Transverse colon (tissue), 3 donors: Measurements from ENCODE around the gene VAPA.

ENCODE experiments used
- EP300 ChIP-seq: sonication (generic); formaldehyde crosslinking; IDR thresholded peaks from one replicate; pipeline ENCODE4 v1.6.1; 2017; ENCODE audit warnings: antibody characterized with exemption, low read depth
- POLR2A ChIP-seq: fragments of 450-650 bp; IDR thresholded peaks from one replicate; pipeline ENCODE4 v1.6.1; 2016; ENCODE audit warnings: antibody characterized with exemption, mild to moderate bottlenecking, moderate library complexity
- TF ChIP-seq, protein P1 (sequence below), 5 experiments: fragments of 200-600 bp in 3 of 5; fragments of 450-650 bp in 2 of 5; sonication (generic) in 3 of 5; IDR thresholded peaks; 1 replicate in 2 of 5; 2 replicates in 3 of 5; pipeline ENCODE4 v1.5.1; 2016 to 2017; ENCODE audit warnings: antibody characterized with exemption in 5 of 5, inconsistent platforms in 3 of 5, mild to moderate bottlenecking in 2 of 5, moderate library complexity in 1 of 5

DNA sequence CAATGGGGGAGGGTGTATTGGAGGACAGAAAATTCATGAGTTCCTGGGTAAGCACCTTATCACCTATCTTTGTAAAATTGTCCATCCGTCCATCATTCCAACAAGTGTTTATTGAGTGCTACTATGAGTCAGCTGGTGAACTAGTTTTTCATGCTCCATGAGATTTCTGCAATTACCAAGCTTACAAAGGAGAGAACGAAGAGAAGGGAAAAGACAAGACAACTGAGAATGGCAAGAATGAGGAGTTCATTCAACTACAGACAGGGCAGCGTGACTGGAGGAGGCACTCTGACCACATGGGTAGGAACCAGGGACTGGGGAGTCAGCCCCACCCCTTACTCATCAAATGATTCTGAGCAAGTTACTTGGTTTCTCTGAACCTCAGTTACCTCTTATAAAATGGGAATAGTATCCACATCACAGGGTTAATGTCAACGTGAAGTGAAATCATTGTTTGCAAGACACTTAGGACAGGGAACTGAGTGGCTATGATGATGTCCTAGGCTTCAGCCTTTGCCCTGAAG is 46.7 kb upstream of the VAPA start:
- TF ChIP-seq, protein P1, sequence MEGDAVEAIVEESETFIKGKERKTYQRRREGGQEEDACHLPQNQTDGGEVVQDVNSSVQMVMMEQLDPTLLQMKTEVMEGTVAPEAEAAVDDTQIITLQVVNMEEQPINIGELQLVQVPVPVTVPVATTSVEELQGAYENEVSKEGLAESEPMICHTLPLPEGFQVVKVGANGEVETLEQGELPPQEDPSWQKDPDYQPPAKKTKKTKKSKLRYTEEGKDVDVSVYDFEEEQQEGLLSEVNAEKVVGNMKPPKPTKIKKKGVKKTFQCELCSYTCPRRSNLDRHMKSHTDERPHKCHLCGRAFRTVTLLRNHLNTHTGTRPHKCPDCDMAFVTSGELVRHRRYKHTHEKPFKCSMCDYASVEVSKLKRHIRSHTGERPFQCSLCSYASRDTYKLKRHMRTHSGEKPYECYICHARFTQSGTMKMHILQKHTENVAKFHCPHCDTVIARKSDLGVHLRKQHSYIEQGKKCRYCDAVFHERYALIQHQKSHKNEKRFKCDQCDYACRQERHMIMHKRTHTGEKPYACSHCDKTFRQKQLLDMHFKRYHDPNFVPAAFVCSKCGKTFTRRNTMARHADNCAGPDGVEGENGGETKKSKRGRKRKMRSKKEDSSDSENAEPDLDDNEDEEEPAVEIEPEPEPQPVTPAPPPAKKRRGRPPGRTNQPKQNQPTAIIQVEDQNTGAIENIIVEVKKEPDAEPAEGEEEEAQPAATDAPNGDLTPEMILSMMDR (IDR thresholded peaks at IDR 0.05) = no peak
- TF ChIP-seq POLR2A (no peak), EP300 (no peak)
